CD4-positive, alpha-beta T cell treated with Interleukin-15 for 1 hour (primary cell): ENCODE measurements around the gene PLET1.

Experiments
- DNase-seq: peaks from one replicate; pipeline ENCODE4 v3.0.0-alpha.2; 2020

Gene PLET1

GRCh38 chr11:112280268-112281126 lies 19.8 kb upstream of the PLET1 start:
- peak; percentile 77 for DNase-seq

- peak; percentile 72 for DNase-seq
Observed at GRCh38 chr11:112279901-112280267, 19.2 kb upstream of the PLET1 start.

DNA sequence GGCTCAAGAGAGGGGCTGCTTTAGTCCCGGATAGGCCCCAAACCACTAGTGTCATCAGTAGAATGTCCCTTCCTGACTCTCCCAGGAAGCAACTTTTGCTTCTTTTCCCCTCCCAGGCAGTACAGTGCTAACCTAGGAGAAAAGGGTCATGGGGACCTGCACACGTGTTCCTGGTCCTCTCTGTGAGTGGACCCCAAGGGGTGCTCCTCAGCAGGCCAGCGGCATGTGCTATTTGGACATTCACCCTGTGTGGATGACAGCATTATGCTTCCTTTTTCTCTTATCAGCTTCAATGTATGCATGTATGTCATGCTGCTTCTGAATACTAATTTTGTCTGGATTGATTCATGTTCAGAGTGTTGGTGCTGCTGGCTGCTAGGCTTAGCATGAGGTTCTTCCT lies 18.1 kb upstream of the PLET1 start:
- DNase-seq: no peak

- no peak for DNase-seq
Observed at GRCh38 chr11:112277941-112278340, 17.3 kb upstream of the PLET1 start.

DNA sequence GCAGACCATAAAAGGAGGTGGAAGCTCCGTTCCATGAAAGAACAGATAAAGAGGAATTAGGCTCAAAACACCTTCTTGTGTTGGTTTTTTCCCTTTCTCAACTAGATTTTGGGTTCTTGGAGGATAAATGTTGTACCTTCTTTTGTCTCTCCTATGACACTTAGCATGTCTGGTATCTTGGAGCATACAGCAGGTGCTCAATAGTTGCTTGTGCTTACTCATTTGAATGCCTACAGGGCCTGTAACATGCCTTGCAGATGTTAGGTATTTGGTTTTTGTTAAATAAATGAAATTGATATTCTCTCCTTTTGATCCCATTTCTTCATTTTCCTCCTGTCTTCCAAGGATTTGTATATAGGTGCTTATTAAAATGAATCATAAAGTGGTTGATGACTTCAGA lies 16.4 kb upstream of the PLET1 start:
- no peak for DNase-seq

DNA sequence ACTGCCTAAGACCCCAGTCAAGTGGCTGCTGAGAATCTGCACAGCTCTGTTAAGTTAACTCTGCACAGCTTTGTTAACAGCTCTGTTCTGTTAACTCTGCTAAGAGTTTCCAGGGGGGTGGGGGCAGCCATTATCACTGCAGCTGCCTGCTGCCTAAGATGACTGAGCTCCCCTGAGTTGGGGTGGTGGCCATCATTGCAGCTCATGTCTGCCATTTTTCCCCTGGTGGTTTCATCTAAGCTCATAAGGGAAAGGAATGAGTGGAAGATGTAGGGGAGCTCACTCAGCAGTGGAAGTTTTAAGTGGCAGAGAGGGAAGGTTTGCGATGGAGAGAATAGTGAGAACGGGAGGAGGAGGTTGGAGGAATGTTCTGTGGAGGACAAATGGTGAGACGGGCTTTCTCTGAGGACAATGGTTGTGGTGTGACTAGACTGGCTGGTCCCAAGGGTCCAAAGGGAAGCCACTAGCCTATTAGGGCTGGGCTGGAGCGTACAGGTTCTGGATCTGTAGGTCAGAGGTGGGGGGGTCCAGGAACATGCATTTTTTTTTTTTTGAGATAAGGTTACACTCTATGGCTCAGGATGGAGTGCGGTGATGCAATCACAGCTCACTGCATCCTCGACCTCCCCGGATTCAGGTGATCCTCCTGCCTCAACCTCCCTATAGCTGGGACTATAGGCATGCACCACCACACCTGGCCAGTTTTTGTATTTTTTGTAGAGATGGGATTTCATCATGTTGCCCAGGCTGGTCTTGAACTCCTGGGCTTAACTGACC lies 13.5 kb upstream of the PLET1 start:
- no peak for DNase-seq

DNA sequence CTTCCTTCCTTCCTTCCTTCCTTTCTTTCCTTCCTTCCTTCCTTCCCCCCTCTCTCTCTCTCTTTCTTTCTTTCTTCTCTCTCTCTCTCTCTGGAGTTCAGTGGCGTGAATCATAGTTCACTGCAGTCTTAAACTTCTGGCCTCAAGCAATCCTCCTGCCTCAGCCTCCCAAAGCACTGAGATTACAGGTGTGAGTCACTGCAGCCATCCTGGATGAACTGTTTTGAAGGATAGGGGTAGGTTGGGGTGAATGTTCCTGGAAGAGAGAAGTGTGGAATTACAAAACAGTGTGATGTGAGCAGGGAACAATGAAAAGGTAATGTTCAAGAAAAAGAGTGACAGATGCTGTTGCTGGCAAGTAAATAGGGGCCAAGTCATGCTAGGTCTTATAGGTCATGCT lies 12.4 kb upstream of the PLET1 start:
- no peak for DNase-seq

DNA sequence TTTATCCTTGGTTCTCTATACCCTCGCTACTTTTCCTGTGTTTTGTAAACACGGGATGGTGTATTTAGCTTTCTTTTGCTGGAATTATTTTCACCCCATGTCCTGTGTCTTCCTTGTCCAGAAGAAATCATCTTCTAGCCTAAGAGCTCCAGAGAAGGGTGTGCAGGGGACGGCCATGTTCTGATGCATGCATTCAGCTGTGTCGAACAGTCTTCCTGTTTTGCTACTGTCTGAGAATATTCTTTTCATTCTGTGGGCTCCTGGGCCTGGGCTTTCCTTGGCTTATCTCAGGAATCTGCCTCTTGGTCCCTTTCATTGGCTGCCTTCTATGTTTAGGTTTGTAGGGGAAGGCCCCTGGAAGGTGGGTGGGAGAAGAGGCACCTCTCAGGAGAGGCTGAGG lies 10.6 kb upstream of the PLET1 start:
- no peak for DNase-seq

DNA sequence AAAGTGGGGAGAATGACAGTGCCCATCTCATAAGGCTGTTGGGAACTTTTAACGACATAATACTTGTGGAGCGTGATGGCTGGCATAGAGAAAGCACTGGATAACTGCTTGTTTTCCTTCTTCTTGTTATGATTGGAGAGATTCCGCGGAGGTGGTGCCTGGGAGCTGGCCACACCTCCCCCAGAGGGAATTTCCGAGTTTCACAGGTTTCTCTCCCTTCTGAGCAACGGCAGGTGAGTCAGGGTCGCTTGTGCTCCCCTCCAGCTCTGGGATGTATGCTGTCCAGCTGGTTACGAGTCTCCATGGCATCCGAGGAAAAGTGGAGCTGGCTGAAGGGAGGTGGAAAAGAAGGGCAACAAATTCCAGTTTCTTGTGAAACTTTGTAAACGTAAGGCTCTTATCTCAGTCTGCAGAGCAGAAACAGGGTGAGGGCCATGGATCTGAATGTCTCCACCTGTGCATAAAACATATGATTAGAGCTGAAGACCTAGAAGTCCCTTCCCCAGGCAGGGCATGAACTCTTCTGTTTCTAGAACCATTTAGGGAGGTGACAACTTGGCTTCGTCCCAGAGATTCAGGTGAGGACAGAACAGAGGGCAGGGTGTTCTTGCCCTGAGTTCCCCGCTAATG lies 10.0 kb upstream of the PLET1 start:
- no peak for DNase-seq

- no peak for DNase-seq
Observed at GRCh38 chr11:112269139-112269538, 8.5 kb upstream of the PLET1 start.

DNA sequence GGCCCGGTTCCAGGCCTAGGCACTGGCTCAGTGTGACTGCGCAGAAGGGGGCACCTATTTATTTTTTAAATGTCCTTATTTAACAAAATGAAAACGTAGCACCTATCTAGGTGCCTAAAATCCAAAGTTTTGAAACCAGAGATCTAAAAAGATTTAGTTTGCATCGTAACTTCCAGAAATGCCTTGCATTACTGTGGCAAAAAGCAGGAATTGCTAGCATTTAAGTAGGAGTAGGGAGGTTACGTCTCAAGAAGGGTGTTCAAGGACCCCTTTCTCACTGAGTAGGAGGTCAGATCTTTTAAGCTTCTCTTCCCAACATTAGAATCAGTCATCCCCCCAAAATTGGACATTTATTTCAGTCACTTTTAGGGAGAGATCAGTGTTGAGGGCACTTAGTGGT lies 7.7 kb upstream of the PLET1 start:
- DNase-seq: no peak

- DNase-seq: no peak
Observed at GRCh38 chr11:112267188-112267591, 6.5 kb upstream of the PLET1 start.

DNA sequence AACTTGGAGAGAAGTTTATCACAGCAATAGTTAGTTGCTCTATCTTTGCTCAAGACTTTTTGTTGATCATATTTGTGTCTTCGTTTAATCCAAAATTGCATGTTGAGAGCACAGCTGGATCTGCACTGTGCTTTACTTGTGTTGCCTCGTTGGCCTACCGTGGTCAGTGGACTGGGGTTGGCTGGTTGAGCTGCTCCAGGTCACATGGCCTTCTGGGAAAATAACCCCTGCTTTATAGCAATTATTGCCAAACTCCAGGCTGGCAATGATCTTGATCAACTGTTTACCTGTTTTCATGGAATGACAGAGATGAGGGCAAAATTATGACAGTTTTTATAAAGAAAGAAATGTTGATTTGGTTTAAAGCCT lies 5.7 kb upstream of the PLET1 start:
- no peak for DNase-seq

DNA sequence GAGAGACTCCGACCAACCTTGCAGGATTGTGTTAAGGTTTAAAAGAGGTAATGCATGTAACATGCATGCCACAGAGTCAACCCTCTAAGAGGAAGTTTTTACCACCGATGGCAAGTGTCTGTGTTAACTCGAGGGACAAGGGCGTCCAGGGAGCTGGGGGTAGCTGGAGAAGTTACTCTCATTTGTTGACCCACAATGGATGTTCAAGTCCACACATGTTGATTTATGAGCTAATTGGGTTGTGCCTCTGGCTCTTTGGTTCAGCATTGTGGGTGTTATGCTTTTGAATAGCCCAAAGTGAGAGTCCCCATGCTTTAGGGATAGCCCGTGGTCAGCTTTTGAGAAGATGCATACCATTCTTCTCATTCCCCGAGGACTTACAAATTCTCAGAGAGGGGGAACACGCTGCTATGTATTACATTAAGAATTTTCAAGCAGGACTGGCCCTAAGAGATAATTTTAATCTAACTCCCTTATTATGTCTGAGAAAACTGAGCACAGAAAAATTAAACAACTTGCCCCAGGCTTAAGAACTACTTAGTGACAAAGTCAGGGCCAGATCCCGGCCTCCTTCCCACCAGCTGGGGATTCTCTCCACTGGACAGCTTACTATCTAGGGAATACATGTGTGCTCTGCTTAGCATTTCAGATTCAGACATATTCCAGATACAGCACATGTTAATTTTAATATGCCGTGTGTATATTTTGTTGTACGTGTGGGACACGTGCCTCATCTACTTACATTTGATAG lies 5.2 kb upstream of the PLET1 start:
- DNase-seq: no peak

DNA sequence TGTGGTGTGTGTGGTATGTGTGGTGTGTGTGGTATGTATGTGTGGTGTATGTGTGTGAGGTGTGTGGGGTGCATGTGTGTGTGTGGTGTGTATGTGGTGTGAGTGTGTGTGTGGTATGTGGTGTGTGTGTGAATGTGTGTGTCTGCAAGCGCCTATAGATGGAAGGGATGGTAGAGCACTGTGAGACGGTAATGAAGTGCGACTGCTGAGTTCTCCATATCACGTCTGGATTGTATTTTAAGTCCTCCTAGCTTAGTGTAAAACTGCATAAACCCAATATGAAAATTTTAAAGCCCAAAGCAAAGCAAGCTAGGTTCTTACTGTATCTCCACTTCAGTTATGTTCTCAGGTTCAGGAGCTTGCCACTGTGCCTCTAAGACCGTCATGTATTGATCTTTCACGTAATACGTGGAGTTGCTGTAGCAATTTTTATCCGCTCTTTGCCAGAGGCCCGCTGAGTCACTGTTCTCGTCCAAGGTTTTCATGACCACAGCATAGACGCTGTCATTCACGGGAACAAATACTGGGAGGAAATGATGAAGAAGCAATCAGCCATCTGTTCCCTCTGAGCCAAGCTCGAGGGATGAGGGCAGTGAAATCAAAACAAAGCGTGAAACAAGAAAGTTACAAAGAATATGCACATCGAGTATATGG lies 5.5 kb downstream of the PLET1 start:
- DNase-seq: no peak

DNA sequence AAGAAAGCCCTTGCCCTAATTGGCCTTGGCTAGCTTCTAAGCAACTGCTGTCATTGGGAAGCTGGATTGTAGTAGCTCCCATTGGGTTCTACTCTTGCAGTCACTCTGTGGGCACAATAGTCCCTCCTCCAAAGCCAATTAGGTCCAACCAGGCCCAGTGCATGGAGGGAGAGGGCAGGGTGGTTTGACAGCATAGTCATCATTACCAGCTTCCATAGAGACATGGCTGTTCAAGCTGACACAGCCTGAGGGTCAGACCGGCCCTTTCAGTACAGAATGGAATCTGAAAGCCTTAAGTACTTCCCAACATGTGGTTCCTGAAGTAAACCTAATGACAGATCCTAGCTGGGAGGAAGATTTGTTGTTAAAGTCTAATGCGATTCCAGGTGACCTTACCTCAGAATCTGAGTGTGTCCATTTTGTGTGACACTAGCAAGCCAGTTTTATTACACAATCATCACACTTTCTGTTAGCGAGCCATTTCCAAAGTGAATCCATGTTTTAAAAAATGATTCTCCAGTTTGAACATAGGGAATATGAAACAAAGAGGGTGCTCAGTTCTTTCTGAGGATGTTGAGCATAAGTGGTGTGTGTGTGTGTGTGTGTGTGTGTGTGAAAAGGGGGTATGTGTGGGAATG lies 6.9 kb downstream of the PLET1 start:
- DNase-seq: no peak

DNA sequence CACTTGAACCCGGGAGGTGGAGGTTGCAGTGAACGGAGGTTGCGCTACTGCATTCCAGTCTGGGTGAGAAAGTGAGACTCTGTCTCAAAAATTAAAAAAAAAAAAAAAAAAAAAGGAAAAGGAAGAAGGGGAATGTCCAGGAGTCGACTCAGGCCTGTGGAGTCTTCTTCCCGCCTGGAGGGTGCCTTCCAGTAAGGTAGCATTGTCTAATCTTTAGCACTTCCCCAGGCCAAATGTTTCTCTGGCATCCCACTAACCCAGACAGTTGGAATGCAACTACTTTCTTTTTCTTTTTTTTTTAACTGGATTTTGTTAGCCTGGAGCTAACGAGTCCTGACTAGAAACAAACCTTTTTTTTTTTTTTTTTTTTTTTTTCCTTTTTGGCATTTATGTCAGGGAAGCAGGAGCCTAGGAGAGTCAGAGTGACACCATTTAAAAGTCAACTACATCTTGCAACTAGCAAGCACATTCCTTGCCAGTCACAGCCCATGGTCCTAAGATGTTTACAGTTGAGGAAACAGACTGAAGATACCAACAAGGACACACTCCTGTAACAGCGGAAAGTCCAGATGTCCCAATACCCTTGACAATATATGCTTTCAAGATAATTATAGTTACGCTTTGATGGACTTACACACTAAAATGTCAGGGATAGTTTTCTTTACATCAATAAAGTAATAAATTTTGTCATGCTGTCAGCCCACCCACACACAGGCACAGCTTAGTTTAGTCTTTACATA lies 10.6 kb downstream of the PLET1 start:
- DNase-seq: no peak

DNA sequence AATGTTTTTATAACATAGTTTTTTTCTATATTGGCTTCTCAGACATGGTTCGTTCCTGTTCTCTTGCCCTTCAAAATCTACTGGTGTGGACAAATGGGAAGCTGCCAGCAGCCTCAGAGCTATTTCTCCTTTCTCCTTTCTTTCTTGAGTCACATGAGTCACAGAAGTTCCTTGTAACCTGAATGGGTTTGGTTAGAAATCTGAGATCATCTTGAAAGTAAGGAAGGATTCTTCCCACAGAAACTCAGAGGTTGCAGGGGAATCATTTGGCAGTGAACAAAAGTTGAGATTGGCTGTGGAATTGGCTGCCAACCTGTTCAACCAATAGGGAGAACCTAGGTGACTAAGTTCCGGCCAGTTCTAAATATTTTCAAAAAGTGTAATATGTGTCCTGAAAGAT lies 12.5 kb downstream of the PLET1 start:
- DNase-seq: no peak

GRCh38 chr11:112247201-112247600 lies 13.5 kb downstream of the PLET1 start:
- DNase-seq: no peak

GRCh38 chr11:112241486-112241885 lies 19.2 kb downstream of the PLET1 start:
- no peak for DNase-seq

GRCh38 chr11:112238041-112238440 lies 22.6 kb downstream of the PLET1 start:
- no peak for DNase-seq
